ENCODE measurements around the gene PDE8B.

Gene PDE8B

DNA sequence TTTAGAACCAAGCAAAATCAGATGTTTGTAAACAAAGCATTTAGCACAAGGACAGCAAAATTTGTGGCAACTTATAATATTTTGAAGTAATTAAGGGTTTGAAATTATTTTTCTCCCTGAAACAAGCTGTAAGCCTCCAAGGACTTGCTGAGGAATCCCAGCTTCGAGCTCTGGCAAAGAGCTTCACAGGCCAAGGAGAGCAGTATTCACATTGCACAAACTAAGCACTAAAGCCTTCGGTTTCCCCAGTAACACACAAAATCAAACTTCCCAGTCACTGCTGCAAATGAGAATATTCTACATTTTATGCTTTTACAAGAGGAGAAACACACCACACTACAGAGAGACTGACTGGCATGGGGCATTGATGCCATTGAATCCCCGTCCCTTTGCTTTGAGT lies 179.7 kb downstream of the PDE8B start:
- no peak for TF ChIP-seq NFRKB (IDR thresholded peaks at IDR 0.05)
- TF ChIP-seq FOXM1 (IDR thresholded peaks at IDR 0.05; ENCODE audit: borderline replicate concordance), result no peak
- no peak for TF ChIP-seq CTBP1 (IDR thresholded peaks at IDR 0.05; ENCODE audit: borderline replicate concordance)
- TF ChIP-seq, protein P1, sequence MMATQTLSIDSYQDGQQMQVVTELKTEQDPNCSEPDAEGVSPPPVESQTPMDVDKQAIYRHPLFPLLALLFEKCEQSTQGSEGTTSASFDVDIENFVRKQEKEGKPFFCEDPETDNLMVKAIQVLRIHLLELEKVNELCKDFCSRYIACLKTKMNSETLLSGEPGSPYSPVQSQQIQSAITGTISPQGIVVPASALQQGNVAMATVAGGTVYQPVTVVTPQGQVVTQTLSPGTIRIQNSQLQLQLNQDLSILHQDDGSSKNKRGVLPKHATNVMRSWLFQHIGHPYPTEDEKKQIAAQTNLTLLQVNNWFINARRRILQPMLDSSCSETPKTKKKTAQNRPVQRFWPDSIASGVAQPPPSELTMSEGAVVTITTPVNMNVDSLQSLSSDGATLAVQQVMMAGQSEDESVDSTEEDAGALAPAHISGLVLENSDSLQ (IDR thresholded peaks at IDR 0.05), result no peak
- TF ChIP-seq ELF4 (IDR thresholded peaks at IDR 0.05), result no peak
- no peak for TF ChIP-seq BHLHE40 (IDR thresholded peaks at IDR 0.05; ENCODE audit: borderline replicate concordance)
- no peak for TF ChIP-seq SP1 (IDR thresholded peaks at IDR 0.05)
- TF ChIP-seq FOXA1 (IDR thresholded peaks at IDR 0.05), result no peak
- no peak for TF ChIP-seq FOXK2 (IDR thresholded peaks at IDR 0.05)
- no peak for TF ChIP-seq ZNF384 (IDR thresholded peaks at IDR 0.05)
- TF ChIP-seq SUZ12 (IDR thresholded peaks at IDR 0.05), result no peak
- TF ChIP-seq LEF1 (IDR thresholded peaks at IDR 0.05; ENCODE audit: borderline replicate concordance), result no peak
- no peak for TF ChIP-seq L3MBTL2 (conservative IDR thresholded peaks at IDR 0.05)
- no peak for TF ChIP-seq ARNT (IDR thresholded peaks at IDR 0.05)
- no peak for TF ChIP-seq TARDBP (IDR thresholded peaks at IDR 0.05)
- DNase-seq (ENCODE audit: extremely low spot score), result no peak
- CTCF ChIA-PET, result no interaction called here
- POLR2A ChIA-PET, result no interaction called here

DNA sequence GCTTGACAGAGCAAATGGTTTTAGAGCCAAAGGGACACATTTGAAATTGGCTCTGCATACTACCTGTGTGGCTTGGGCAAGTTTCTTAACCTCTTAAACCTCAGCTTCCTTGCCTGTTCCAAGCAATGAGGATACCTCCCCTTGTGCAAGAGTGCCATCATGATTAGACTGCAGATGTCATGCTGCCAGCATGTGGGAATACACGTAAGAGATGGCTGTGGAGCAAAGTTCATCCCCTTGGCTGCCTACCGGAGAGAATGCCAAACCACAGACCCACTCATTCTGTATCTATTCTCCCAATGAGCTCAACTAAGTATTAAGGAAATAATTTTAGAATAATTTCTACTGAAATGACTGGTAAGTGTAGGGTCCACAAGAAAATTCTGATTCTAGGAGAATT lies 180.3 kb downstream of the PDE8B start:
- CTCF ChIA-PET, result no interaction called here
- POLR2A ChIA-PET, result no interaction called here
- no peak for TF ChIP-seq TARDBP (IDR thresholded peaks at IDR 0.05)
- no peak for TF ChIP-seq HDGF (IDR thresholded peaks at IDR 0.05; ENCODE audit: borderline replicate concordance)
- TF ChIP-seq ZNF384 (IDR thresholded peaks at IDR 0.05), result no peak
- TF ChIP-seq ARNT (IDR thresholded peaks at IDR 0.05), result no peak
- TF ChIP-seq FOXM1 (IDR thresholded peaks at IDR 0.05; ENCODE audit: borderline replicate concordance), result no peak
- TF ChIP-seq LEF1 (IDR thresholded peaks at IDR 0.05; ENCODE audit: borderline replicate concordance), result no peak
- TF ChIP-seq L3MBTL2 (conservative IDR thresholded peaks at IDR 0.05), result no peak
- no peak for TF ChIP-seq BHLHE40 (IDR thresholded peaks at IDR 0.05; ENCODE audit: borderline replicate concordance)
- no peak for TF ChIP-seq FOXK2 (IDR thresholded peaks at IDR 0.05)
- TF ChIP-seq SP1 (IDR thresholded peaks at IDR 0.05), result no peak
- no peak for DNase-seq (ENCODE audit: extremely low spot score)

- no peak for DNase-seq (ENCODE audit: extremely low spot score)
- POLR2A ChIA-PET, result no interaction called here
- no peak for TF ChIP-seq L3MBTL2 (conservative IDR thresholded peaks at IDR 0.05)
- TF ChIP-seq FOXK2 (IDR thresholded peaks at IDR 0.05), result no peak
- TF ChIP-seq ELF4 (IDR thresholded peaks at IDR 0.05), result no peak
- no peak for TF ChIP-seq SUZ12 (IDR thresholded peaks at IDR 0.05)
- no peak for TF ChIP-seq NFRKB (IDR thresholded peaks at IDR 0.05)
- no peak for TF ChIP-seq HDGF (IDR thresholded peaks at IDR 0.05; ENCODE audit: borderline replicate concordance)
- TF ChIP-seq SP1 (IDR thresholded peaks at IDR 0.05), result no peak
- TF ChIP-seq ZNF384 (IDR thresholded peaks at IDR 0.05), result no peak
- TF ChIP-seq, protein P1 (IDR thresholded peaks at IDR 0.05), result no peak
- no peak for TF ChIP-seq BHLHE40 (IDR thresholded peaks at IDR 0.05; ENCODE audit: borderline replicate concordance)
- TF ChIP-seq LEF1 (IDR thresholded peaks at IDR 0.05; ENCODE audit: borderline replicate concordance), result no peak
- no peak for TF ChIP-seq FOXA1 (IDR thresholded peaks at IDR 0.05)
- TF ChIP-seq CTBP1 (IDR thresholded peaks at IDR 0.05; ENCODE audit: borderline replicate concordance), result no peak
- CTCF ChIA-PET, result no interaction called here
Observed at GRCh38 chr5:77391240-77391765, 180.8 kb downstream of the PDE8B start.

- no peak for DNase-seq (ENCODE audit: extremely low spot score)
- TF ChIP-seq, protein P1 (IDR thresholded peaks at IDR 0.05), result no peak
- TF ChIP-seq CTBP1 (IDR thresholded peaks at IDR 0.05; ENCODE audit: borderline replicate concordance) (no peak), HDGF (IDR thresholded peaks at IDR 0.05; ENCODE audit: borderline replicate concordance) (no peak), FOXA1 (IDR thresholded peaks at IDR 0.05) (no peak), FOXM1 (IDR thresholded peaks at IDR 0.05; ENCODE audit: borderline replicate concordance) (no peak), LEF1 (IDR thresholded peaks at IDR 0.05; ENCODE audit: borderline replicate concordance) (no peak), FOXK2 (IDR thresholded peaks at IDR 0.05) (no peak), BHLHE40 (IDR thresholded peaks at IDR 0.05; ENCODE audit: borderline replicate concordance) (no peak), SP1 (IDR thresholded peaks at IDR 0.05) (no peak), ZNF384 (IDR thresholded peaks at IDR 0.05) (no peak), ELF4 (IDR thresholded peaks at IDR 0.05) (no peak), NFRKB (IDR thresholded peaks at IDR 0.05) (no peak), L3MBTL2 (conservative IDR thresholded peaks at IDR 0.05) (no peak)
- ChIA-PET POLR2A (no interaction called here), CTCF (no interaction called here)
Observed at GRCh38 chr5:77394064-77394715, 183.7 kb downstream of the PDE8B start.

- TF ChIP-seq CTBP1 (IDR thresholded peaks at IDR 0.05; ENCODE audit: borderline replicate concordance), result no peak
- no peak for TF ChIP-seq BHLHE40 (IDR thresholded peaks at IDR 0.05; ENCODE audit: borderline replicate concordance)
- no peak for TF ChIP-seq L3MBTL2 (conservative IDR thresholded peaks at IDR 0.05)
- TF ChIP-seq FOXK2 (IDR thresholded peaks at IDR 0.05), result no peak
- TF ChIP-seq SUZ12 (IDR thresholded peaks at IDR 0.05), result no peak
- no peak for TF ChIP-seq SP1 (IDR thresholded peaks at IDR 0.05)
- TF ChIP-seq FOXM1 (IDR thresholded peaks at IDR 0.05; ENCODE audit: borderline replicate concordance), result no peak
- TF ChIP-seq NFRKB (IDR thresholded peaks at IDR 0.05), result no peak
- no peak for TF ChIP-seq TARDBP (IDR thresholded peaks at IDR 0.05)
- no peak for DNase-seq (ENCODE audit: extremely low spot score)
- ChIA-PET CTCF (no interaction called here), POLR2A (no interaction called here)
Observed at GRCh38 chr5:77396017-77396416, 185.5 kb downstream of the PDE8B start.
